Caco-2 (cell line): Measurements from ENCODE around the gene THADA. TPM values are rescaled to one million over a fixed set of nuclear protein-coding genes. Genes with fewer than 3 reads are reported as not detected.

ENCODE experiments used
- BruUV-seq: library from RNA; stranded (reverse); fragments of 400-500 nt; replicated peaks from 2 replicates; lab custom pipeline; 2021; lab: Mats Ljungman, UMichigan
- CTCF ChIA-PET: fragments of 300-600 bp; sonication (Branson Sonifier 250); formaldehyde crosslinking; loops from one replicate; lab custom pipeline; 2022; ENCODE audit warnings: antibody characterized with exemption; lab: Charles Lee
- POLR2A ChIA-PET: fragments of 300-600 bp; sonication (Branson Sonifier 250); formaldehyde crosslinking; loops from one replicate; lab custom pipeline; 2022; ENCODE audit warnings: antibody characterized with exemption; lab: Charles Lee
- DNase-seq, 2 experiments: peaks; one replicate each; pipeline versions ENCODE4 v3.0.0 to v3.0.0-alpha.2; 2020 to 2022
- H3K27me3 ChIP-seq: replicated peaks from 2 replicates; pipeline ENCODE4 v1.6.0; 2011; ENCODE audit warnings: low read length; ENCODE audit not compliant: control insufficient read depth, insufficient read depth
- H3K36me3 ChIP-seq: 2 replicates; pipeline ENCODE4 v1.5.1; 2011; ENCODE audit warnings: low read length; ENCODE audit not compliant: control insufficient read depth, insufficient read depth
- H3K4me1 ChIP-seq: fragments of 250-450 bp; sonication (Bioruptor Pico); 2 replicates; pipeline ENCODE4 v1.5.1; 2020; ENCODE audit warnings: mild to moderate bottlenecking
- H3K4me3 ChIP-seq: 2 replicates; pipeline ENCODE4 v1.5.1; 2011; ENCODE audit warnings: low read depth, mild to moderate bottlenecking, control low read depth, low read length
- H3K9me3 ChIP-seq: fragments of 250-450 bp; sonication (Bioruptor Pico); 2 replicates; pipeline ENCODE4 v1.5.1; 2020; ENCODE audit warnings: mild to moderate bottlenecking, moderate library complexity
- H3K27ac Mint-ChIP-seq: one replicate; pipeline ENCODE4 v1.8.0; 2022; ENCODE audit warnings: mixed read lengths; ENCODE audit not compliant: unreplicated experiment
- H3K27me3 Mint-ChIP-seq: one replicate; pipeline ENCODE4 v1.8.0; 2022; ENCODE audit warnings: mixed read lengths; ENCODE audit not compliant: insufficient read depth, unreplicated experiment
- H3K36me3 Mint-ChIP-seq: one replicate; pipeline ENCODE4 v1.8.0; 2022; ENCODE audit warnings: mild to moderate bottlenecking, mixed read lengths; ENCODE audit not compliant: insufficient read depth, unreplicated experiment
- H3K4me1 Mint-ChIP-seq: one replicate; pipeline ENCODE4 v1.8.0; 2022; ENCODE audit warnings: low read depth, mixed read lengths; ENCODE audit not compliant: unreplicated experiment
- H3K4me3 Mint-ChIP-seq: one replicate; pipeline ENCODE4 v1.8.0; 2022; ENCODE audit warnings: mild to moderate bottlenecking, moderate library complexity, mixed read lengths; ENCODE audit not compliant: unreplicated experiment
- H3K9me3 Mint-ChIP-seq: one replicate; pipeline ENCODE4 v1.8.0; 2022; ENCODE audit warnings: mixed read lengths; ENCODE audit not compliant: unreplicated experiment
- intact Hi-C: fragments of 100-400 bp; cut with micrococcal nuclease; formaldehyde crosslinking; loops from one replicate; pipeline ENCODE4 v1.10.0; 2022; ENCODE audit not compliant: unreplicated experiment
- total RNA-seq: library from RNA; stranded (reverse); gene quantifications from 2 replicates; pipeline ENCODE4 v1.2.3, GENCODE V29; 2022
- TF ChIP-seq, protein P1 (sequence below), 2 experiments: fragments of 200-600 bp in 1 of 2; IDR thresholded peaks; 1 replicate in 1 of 2; 2 replicates in 1 of 2; pipeline versions ENCODE4 v1.5.1 to v1.8.0; 2011 to 2022; ENCODE audit warnings: antibody characterized with exemption in 1 of 2, control low read depth in 1 of 2, inconsistent platforms in 1 of 2, low read depth in 1 of 2, low read length in 1 of 2, mild to moderate bottlenecking in 1 of 2, moderate library complexity in 1 of 2; ENCODE audit not compliant: insufficient read depth in 1 of 2, severe bottlenecking in 1 of 2, unreplicated experiment in 1 of 2

THADA gene
- total RNA-seq, 1 experiment from 2014 or later, result 33.8 TPM

DNA sequence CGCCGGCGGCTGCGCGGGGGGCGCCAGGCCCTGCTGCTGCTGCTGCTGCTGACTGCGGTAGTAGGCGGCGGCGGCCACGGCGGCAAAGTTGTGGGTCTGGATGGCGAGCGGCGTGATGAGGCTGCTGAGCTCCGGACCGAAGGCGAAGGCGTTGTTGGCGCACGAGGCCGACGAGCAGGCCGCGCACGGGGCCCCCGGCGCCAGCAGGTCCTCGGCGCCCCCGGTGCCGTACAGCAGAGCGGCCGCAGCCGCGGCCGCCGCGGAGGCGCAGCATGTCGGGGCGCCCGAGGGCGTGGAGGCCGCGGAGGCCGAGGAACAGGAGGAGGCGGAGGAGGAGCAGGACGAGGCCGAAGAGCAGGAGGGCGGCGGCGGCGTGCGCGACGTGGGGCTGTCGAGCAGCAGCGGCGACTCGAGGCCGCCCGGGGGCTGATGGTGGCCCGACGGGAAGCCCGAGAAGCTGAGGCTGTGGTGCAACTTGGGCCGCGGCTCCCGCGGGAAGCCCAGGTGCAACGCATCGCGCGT is 371.2 kb downstream of the THADA start:
- peak; percentile 61 to 62 for DNase-seq
- Mint-ChIP-seq H3K9me3 (no peaks in the 10 kb centered on the region), H3K4me3 (peak overlapping the region; percentile 70), H3K36me3 (peaks cover 87% of the 10 kb centered on the region), H3K4me1 (peaks cover 22% of the 10 kb centered on the region), H3K27ac (peak overlapping the region; percentile 85), H3K27me3 (no peaks in the 10 kb centered on the region)
- TF ChIP-seq, protein P1, sequence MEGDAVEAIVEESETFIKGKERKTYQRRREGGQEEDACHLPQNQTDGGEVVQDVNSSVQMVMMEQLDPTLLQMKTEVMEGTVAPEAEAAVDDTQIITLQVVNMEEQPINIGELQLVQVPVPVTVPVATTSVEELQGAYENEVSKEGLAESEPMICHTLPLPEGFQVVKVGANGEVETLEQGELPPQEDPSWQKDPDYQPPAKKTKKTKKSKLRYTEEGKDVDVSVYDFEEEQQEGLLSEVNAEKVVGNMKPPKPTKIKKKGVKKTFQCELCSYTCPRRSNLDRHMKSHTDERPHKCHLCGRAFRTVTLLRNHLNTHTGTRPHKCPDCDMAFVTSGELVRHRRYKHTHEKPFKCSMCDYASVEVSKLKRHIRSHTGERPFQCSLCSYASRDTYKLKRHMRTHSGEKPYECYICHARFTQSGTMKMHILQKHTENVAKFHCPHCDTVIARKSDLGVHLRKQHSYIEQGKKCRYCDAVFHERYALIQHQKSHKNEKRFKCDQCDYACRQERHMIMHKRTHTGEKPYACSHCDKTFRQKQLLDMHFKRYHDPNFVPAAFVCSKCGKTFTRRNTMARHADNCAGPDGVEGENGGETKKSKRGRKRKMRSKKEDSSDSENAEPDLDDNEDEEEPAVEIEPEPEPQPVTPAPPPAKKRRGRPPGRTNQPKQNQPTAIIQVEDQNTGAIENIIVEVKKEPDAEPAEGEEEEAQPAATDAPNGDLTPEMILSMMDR (IDR thresholded peaks at IDR 0.05; ENCODE audit: insufficient read depth in 1 of 2, low read depth in 1 of 2, low read length in 1 of 2, severe bottlenecking in 1 of 2, unreplicated experiment in 1 of 2), result no peak
- H3K4me3 ChIP-seq, result peak overlapping the region; percentile 98
- peaks cover 21% of the 10 kb centered on the region for H3K36me3 ChIP-seq
- H3K27me3 ChIP-seq, result no peaks in the 10 kb centered on the region
- intact Hi-C loops, result loop anchor here (5.0 kb wide), 2 partner anchors 198 to 412 kb away; no protein-coding TSS in a partner anchor
- H3K9me3 ChIP-seq, result no peaks in the 10 kb centered on the region
- BruUV-seq, result no TSS peak
- H3K4me1 ChIP-seq, result peaks cover 38% of the 10 kb centered on the region
- ChIA-PET CTCF (interaction anchor here (0.6 to 0.7 kb wide), 2 partner anchors 240 to 247 kb away, joined by 3 read pairs; no protein-coding TSS in a partner anchor), POLR2A (interaction anchor here (0.7 to 1.9 kb wide), 4 partner anchors 30 to 250 kb away, joined by 3 to 11 read pairs (median 4); no protein-coding TSS in a partner anchor)

DNA sequence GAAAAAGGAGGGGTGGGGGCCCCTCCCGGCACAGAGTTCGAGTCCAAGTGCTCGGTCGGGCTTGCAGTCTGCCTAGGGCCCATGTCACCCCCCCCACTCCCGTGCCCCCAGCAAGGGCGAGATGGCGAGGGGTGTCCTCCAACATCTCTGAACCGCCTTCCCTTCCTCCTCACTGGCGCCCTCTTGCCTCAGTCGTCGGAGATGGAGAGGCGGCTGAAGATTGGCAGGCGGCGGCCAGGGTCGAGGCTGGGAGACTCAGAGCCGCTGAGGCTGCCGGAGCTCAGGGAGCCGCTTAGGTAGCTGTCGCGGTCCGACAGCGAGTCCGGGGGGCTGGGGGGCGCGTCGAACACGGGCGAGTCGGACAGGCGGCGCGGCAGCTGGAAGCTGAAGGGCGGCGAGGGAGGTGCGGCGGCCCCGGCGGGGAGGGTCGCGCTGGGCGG is 371.7 kb downstream of the THADA start:
- DNase-seq, result peak; percentile 87 to 88
- Mint-ChIP-seq H3K4me3 (peak overlapping the region; percentile 70), H3K9me3 (no peaks in the 10 kb centered on the region), H3K27me3 (no peaks in the 10 kb centered on the region), H3K36me3 (peaks cover 88% of the 10 kb centered on the region), H3K4me1 (peaks cover 22% of the 10 kb centered on the region), H3K27ac (peak overlapping the region; percentile 85)
- intact Hi-C loops, result no loop called here
- Histone ChIP-seq H3K9me3 (no peaks in the 10 kb centered on the region), H3K36me3 (peaks cover 21% of the 10 kb centered on the region), H3K4me3 (peak overlapping the region; percentile 98), H3K4me1 (peaks cover 38% of the 10 kb centered on the region), H3K27me3 (no peaks in the 10 kb centered on the region)
- BruUV-seq, result no TSS peak
- TF ChIP-seq, protein P1 (IDR thresholded peaks at IDR 0.05; ENCODE audit: insufficient read depth in 1 of 2, low read depth in 1 of 2, low read length in 1 of 2, severe bottlenecking in 1 of 2, unreplicated experiment in 1 of 2), result peak in 1 of 2 experiments; percentile 61
- ChIA-PET POLR2A (interaction anchor here (0.7 to 1.9 kb wide), 3 partner anchors 62 to 249 kb away, joined by 4 to 21 read pairs (median 11); no protein-coding TSS in a partner anchor), CTCF (interaction anchor here (0.6 kb wide), 1 partner anchor 241 kb away, joined by 3 read pairs; no protein-coding TSS in a partner anchor)

DNA sequence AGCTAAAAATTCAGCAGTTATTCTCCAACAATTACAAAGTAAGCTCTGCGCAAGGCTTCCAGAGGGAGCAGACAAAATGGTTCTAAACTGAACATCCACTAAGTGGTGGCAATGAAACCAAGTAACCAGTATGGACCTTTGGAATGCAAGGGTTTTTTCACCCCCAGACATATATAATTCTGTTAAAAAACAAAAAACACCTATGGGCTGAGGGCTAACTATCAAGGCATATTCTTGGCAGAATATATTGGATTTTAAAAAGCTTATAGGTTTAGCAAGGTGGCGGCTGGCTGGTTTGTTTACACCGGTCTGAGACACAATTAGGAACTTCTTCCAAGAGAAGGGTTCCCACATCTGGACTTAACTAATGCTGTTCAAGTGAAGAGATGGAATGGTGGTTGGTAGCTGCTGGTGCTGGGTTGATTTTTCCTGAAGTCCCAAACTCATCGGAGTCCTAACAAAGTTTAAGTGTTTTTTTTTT is 372.3 kb downstream of the THADA start:
- Histone ChIP-seq H3K9me3 (no peaks in the 10 kb centered on the region), H3K4me3 (peak overlapping the region; percentile 98), H3K4me1 (peaks cover 38% of the 10 kb centered on the region), H3K27me3 (no peaks in the 10 kb centered on the region), H3K36me3 (peaks cover 21% of the 10 kb centered on the region)
- H3K27me3 Mint-ChIP-seq, result no peaks in the 10 kb centered on the region
- POLR2A ChIA-PET, result interaction anchor here (0.7 to 1.3 kb wide), 2 partner anchors 127 to 249 kb away, joined by 4 to 21 read pairs; no protein-coding TSS in a partner anchor
- H3K9me3 Mint-ChIP-seq, result no peaks in the 10 kb centered on the region
- peak overlapping the region; percentile 85 for H3K27ac Mint-ChIP-seq
- TF ChIP-seq, protein P1 (IDR thresholded peaks at IDR 0.05; ENCODE audit: insufficient read depth in 1 of 2, low read depth in 1 of 2, low read length in 1 of 2, severe bottlenecking in 1 of 2, unreplicated experiment in 1 of 2), result no peak
- H3K36me3 Mint-ChIP-seq, result peaks cover 94% of the 10 kb centered on the region
- CTCF ChIA-PET, result interaction anchor here (0.6 kb wide), 2 partner anchors 200 to 220 kb away, joined by 3 read pairs; no protein-coding TSS in a partner anchor
- peaks cover 28% of the 10 kb centered on the region for H3K4me1 Mint-ChIP-seq
- no peak for DNase-seq
- H3K4me3 Mint-ChIP-seq, result peak overlapping the region; percentile 70
- intact Hi-C loops, result no loop called here
- no TSS peak for BruUV-seq
